PC-3 (cell line): ENCODE measurements around the gene TSFM. TPM values are rescaled to one million over a fixed set of nuclear protein-coding genes. Genes with fewer than 3 reads are reported as not detected.
A peak's percentile ranks its signal among the peaks of the same experiment; 100 is the strongest.

ENCODE experiments used
- ATAC-seq: fragments of 200-7000 bp; cut with Tn5 transposase; 2 replicates; pipeline ENCODE4 v1.9.1; 2020; ENCODE audit warnings: mild to moderate bottlenecking, moderate library complexity
- BruUV-seq: library from RNA; stranded (reverse); fragments of 400-500 nt; replicated peaks from 2 replicates; lab custom pipeline; 2021; lab: Mats Ljungman, UMichigan
- CTCF ChIA-PET: fragments of 300-600 bp; sonication (Branson Sonifier 250); formaldehyde crosslinking; loops from one replicate; lab custom pipeline; 2022; ENCODE audit warnings: antibody characterized with exemption; lab: Charles Lee
- POLR2A ChIA-PET: fragments of 300-600 bp; sonication (Branson Sonifier 250); formaldehyde crosslinking; loops from one replicate; lab custom pipeline; 2022; ENCODE audit warnings: antibody characterized with exemption; ENCODE audit not compliant: unreplicated experiment; lab: Charles Lee
- DNase-seq: peaks from one replicate; pipeline ENCODE4 v3.0.0-alpha.2; 2015
- H2AFZ ChIP-seq: fragments of 300-600 bp; sonication (generic); 2 replicates; pipeline ENCODE4 v1.6.0; 2016; ENCODE audit warnings: antibody characterized with exemption, low read length
- H3F3A ChIP-seq: fragments of 300-600 bp; sonication (generic); one replicate; pipeline ENCODE4 v1.6.0; 2017; ENCODE audit warnings: antibody characterized with exemption, low read length, control low read depth, mild to moderate bottlenecking; ENCODE audit not compliant: unreplicated experiment
- H3K27ac ChIP-seq: fragments of 300-600 bp; sonication (generic); 2 replicates; pipeline ENCODE4 v1.5.1; 2016; ENCODE audit warnings: mild to moderate bottlenecking, low read length
- H3K27me3 ChIP-seq: fragments of 300-600 bp; sonication (generic); 2 replicates; pipeline ENCODE4 v1.6.1; 2016; ENCODE audit warnings: low read length, mixed read lengths
- H3K36me3 ChIP-seq: fragments of 300-600 bp; sonication (generic); 2 replicates; pipeline ENCODE4 v1.6.1; 2016; ENCODE audit warnings: low read depth, mixed run types, low read length, mixed read lengths
- H3K4me1 ChIP-seq: fragments of 300-600 bp; sonication (generic); 2 replicates; pipeline ENCODE4 v1.5.1; 2016; ENCODE audit warnings: low read length; ENCODE audit not compliant: insufficient read depth
- H3K4me2 ChIP-seq: fragments of 300-600 bp; sonication (generic); 2 replicates; pipeline ENCODE4 v1.6.0; 2016; ENCODE audit warnings: low read length
- H3K4me3 ChIP-seq: fragments of 300-600 bp; sonication (generic); 2 replicates; pipeline ENCODE4 v1.5.1; 2016; ENCODE audit warnings: mild to moderate bottlenecking, low read length, mixed read lengths
- H3K79me2 ChIP-seq: fragments of 300-600 bp; sonication (generic); 2 replicates; pipeline ENCODE4 v1.6.1; 2017; ENCODE audit warnings: low read length, mixed read lengths
- H3K9ac ChIP-seq: fragments of 300-600 bp; sonication (generic); 2 replicates; pipeline ENCODE4 v1.6.0; 2016; ENCODE audit warnings: mild to moderate bottlenecking, low read length
- H3K9me2 ChIP-seq: fragments of 300-600 bp; sonication (generic); replicated peaks from 2 replicates; pipeline ENCODE4 v1.6.1; 2016; ENCODE audit warnings: mixed run types, low read length, mixed read lengths
- H3K9me3 ChIP-seq: fragments of 300-600 bp; sonication (generic); 2 replicates; pipeline ENCODE4 v1.6.1; 2016; ENCODE audit warnings: low read length, mixed read lengths
- H4K20me1 ChIP-seq: fragments of 300-600 bp; sonication (generic); 2 replicates; pipeline ENCODE4 v1.6.1; 2016; ENCODE audit warnings: low read length, mixed read lengths
- EZH2 ChIP-seq: fragments of 300-600 bp; sonication (generic); IDR thresholded peaks from one replicate; pipeline ENCODE4 v1.6.1; 2017; ENCODE audit warnings: antibody characterized with exemption, mild to moderate bottlenecking, low read length; ENCODE audit not compliant: unreplicated experiment
- EZH2phosphoT487 ChIP-seq: fragments of 300-600 bp; sonication (generic); IDR thresholded peaks from 2 replicates; pipeline ENCODE4 v1.6.1; 2018; ENCODE audit warnings: mild to moderate bottlenecking, antibody characterized with exemption, low read length, borderline replicate concordance
- intact Hi-C: fragments of 100-400 bp; cut with micrococcal nuclease; formaldehyde crosslinking; loops from 2 replicates; pipeline ENCODE4 v1.9.0; 2023
- total RNA-seq: library from RNA; depleted of rRNA; stranded (reverse); fragments of >200 nt; gene quantifications from 2 replicates; pipeline ENCODE4 v1.2.3, GENCODE V29; 2014
- TF ChIP-seq, protein P1 (sequence below): fragments of 300-600 bp; sonication (generic); conservative IDR thresholded peaks from 2 replicates; pipeline ENCODE4 v1.5.1; 2017; ENCODE audit warnings: antibody characterized with exemption, low read depth, mild to moderate bottlenecking, low read length

TSFM gene
- total RNA-seq, 1 experiment from 2014 or later = 63.0 TPM

DNA sequence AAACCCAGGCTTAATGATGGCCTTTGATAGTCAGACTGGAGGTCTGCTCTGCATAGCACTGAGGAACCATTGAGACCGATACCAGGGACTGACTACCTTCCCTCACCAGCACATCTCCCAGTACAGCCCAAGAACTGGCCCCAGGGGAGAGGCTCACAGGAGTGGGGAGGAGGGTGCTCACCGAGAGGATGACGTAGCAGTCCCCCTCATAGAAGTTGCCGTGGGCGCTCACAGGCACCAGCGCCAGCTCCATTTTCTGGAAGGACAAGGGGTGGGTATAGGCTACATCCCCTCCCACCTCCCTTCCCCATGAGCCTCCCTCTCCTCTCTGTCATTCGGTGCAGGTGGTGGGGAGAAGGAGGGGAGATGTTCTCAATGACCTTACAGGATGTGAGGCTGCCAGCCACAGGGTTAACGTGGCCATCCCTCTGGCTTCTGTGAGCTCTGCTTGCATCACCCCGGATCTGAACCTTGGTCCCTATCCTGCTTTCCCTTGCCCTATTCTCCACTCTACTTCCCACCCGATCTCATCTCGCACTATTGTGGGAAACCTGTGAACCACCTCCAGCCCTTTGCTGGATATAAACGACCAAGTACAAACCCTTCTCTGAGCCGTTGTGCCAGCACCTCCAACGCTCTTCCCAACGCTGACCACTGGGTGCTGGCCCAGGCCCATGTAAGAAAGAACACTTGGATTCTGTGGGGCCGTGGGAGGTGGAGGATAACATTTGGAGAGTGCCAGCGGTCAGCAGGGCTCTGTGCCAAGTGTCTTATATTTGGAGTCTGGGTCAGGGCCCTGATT is 31.6 kb downstream of the TSFM start:
- Histone ChIP-seq H3K9ac (no peak overlapping the region), H3K9me3 (no peaks in the 10 kb centered on the region), H3K4me2 (no peak overlapping the region), H3K79me2 (no peaks in the 10 kb centered on the region), H3K27me3 (no peaks in the 10 kb centered on the region), H3F3A (no peaks in the 10 kb centered on the region), H3K4me1 (peaks cover 11% of the 10 kb centered on the region), H3K36me3 (no peaks in the 10 kb centered on the region), H3K27ac (no peak overlapping the region), H4K20me1 (no peaks in the 10 kb centered on the region), H3K9me2 (no peaks in the 10 kb centered on the region), H2AFZ (no peak overlapping the region), H3K4me3 (no peak overlapping the region)
- no peak for ATAC-seq
- no TSS peak for BruUV-seq
- ChIA-PET CTCF (no interaction called here), POLR2A (no interaction called here)
- TF ChIP-seq EZH2 (no peak), EZH2phosphoT487 (no peak)
- TF ChIP-seq, protein P1, sequence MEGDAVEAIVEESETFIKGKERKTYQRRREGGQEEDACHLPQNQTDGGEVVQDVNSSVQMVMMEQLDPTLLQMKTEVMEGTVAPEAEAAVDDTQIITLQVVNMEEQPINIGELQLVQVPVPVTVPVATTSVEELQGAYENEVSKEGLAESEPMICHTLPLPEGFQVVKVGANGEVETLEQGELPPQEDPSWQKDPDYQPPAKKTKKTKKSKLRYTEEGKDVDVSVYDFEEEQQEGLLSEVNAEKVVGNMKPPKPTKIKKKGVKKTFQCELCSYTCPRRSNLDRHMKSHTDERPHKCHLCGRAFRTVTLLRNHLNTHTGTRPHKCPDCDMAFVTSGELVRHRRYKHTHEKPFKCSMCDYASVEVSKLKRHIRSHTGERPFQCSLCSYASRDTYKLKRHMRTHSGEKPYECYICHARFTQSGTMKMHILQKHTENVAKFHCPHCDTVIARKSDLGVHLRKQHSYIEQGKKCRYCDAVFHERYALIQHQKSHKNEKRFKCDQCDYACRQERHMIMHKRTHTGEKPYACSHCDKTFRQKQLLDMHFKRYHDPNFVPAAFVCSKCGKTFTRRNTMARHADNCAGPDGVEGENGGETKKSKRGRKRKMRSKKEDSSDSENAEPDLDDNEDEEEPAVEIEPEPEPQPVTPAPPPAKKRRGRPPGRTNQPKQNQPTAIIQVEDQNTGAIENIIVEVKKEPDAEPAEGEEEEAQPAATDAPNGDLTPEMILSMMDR = no peak
- DNase-seq = no peak
- intact Hi-C loops = no loop called here

- ATAC-seq = peak; percentile 29
- ChIA-PET CTCF (no interaction called here), POLR2A (no interaction called here)
- Histone ChIP-seq H3K9ac (no peak overlapping the region), H3K79me2 (no peaks in the 10 kb centered on the region), H4K20me1 (no peaks in the 10 kb centered on the region), H3K27me3 (no peaks in the 10 kb centered on the region), H3K4me3 (no peak overlapping the region), H3K9me3 (no peaks in the 10 kb centered on the region), H3K27ac (no peak overlapping the region), H3K4me2 (no peak overlapping the region), H3K9me2 (no peaks in the 10 kb centered on the region), H3K4me1 (peaks cover 6% of the 10 kb centered on the region), H3F3A (no peaks in the 10 kb centered on the region), H3K36me3 (no peaks in the 10 kb centered on the region), H2AFZ (no peak overlapping the region)
- intact Hi-C loops = no loop called here
- no TSS peak for BruUV-seq
- DNase-seq = peak; percentile 24
- TF ChIP-seq, protein P1 = peak; percentile 30; the same call in 1 of the 2 replicates
- no peak for TF ChIP-seq EZH2phosphoT487
Measured at GRCh38 chr12:57815177-57816000, 32.8 kb downstream of the TSFM start.
